ENCODE measurements around the gene CLSTN3. TPM values are rescaled to one million over a fixed set of nuclear protein-coding genes. Genes with fewer than 3 reads are reported as not detected.

CLSTN3 gene
- total RNA-seq, 1 experiment from 2014 or later: 111 TPM

GRCh38 chr12:7160183-7160582 is 30.0 kb downstream of the CLSTN3 start:
- no peak for TF ChIP-seq EZH2 (IDR thresholded peaks at IDR 0.05; ENCODE audit: low read depth)
- TF ChIP-seq, protein P1, sequence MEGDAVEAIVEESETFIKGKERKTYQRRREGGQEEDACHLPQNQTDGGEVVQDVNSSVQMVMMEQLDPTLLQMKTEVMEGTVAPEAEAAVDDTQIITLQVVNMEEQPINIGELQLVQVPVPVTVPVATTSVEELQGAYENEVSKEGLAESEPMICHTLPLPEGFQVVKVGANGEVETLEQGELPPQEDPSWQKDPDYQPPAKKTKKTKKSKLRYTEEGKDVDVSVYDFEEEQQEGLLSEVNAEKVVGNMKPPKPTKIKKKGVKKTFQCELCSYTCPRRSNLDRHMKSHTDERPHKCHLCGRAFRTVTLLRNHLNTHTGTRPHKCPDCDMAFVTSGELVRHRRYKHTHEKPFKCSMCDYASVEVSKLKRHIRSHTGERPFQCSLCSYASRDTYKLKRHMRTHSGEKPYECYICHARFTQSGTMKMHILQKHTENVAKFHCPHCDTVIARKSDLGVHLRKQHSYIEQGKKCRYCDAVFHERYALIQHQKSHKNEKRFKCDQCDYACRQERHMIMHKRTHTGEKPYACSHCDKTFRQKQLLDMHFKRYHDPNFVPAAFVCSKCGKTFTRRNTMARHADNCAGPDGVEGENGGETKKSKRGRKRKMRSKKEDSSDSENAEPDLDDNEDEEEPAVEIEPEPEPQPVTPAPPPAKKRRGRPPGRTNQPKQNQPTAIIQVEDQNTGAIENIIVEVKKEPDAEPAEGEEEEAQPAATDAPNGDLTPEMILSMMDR (conservative IDR thresholded peaks at IDR 0.05): no peak
- H3K36me3 ChIP-seq (ENCODE audit: low read depth): peaks cover 3% of the 10 kb centered on the region; the same call in 1 of the 2 replicates
- no peak overlapping the region for H3K4me3 ChIP-seq
- H3F3A ChIP-seq (ENCODE audit: insufficient read depth, low read depth): peaks cover 11% of the 10 kb centered on the region
- ChIA-PET CTCF (no interaction called here), POLR2A (ENCODE audit: unreplicated experiment) (no interaction called here)
- H3K27ac ChIP-seq: no peak overlapping the region
- no peak for DNase-seq
- no peaks in the 10 kb centered on the region for H3K79me2 ChIP-seq (ENCODE audit: low read depth)
- H4K20me1 ChIP-seq (ENCODE audit: insufficient read depth): no peaks in the 10 kb centered on the region
- no peaks in the 10 kb centered on the region for H3K27me3 ChIP-seq (ENCODE audit: insufficient read depth, low read depth)
- no peaks in the 10 kb centered on the region for H3K9me3 ChIP-seq (ENCODE audit: insufficient read depth, low read depth)
- no peak overlapping the region for H3K4me2 ChIP-seq
- no peak overlapping the region for H2AFZ ChIP-seq
- BruUV-seq (replicated peaks): no TSS peak
- H3K4me1 ChIP-seq (replicated peaks; ENCODE audit: insufficient read depth): peaks cover 17% of the 10 kb centered on the region
- H3K9me2 ChIP-seq (ENCODE audit: insufficient read depth): no peaks in the 10 kb centered on the region
- intact Hi-C loops (cut with micrococcal nuclease; ENCODE audit: unreplicated experiment): no loop called here

DNA sequence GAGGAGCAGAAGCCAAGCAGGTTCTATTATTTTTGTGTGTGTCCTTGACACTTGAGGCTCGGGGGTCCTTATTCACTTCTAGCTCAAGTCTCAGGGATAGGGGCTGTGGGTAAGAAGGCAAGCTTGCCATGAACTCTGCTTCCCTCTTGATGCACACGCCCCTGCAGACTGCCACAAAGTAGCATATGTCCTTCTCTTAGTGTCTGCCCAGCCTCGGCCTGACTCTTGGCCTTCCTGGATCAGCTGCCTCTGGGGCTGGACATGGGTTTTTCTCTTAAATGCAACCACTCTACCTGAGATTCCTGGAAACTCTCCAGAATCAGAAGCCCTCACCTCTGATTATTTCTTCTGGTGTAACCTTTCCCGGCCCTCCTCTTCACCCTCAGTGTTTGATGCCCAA is 31.2 kb downstream of the CLSTN3 start:
- no peak for TF ChIP-seq EZH2 (IDR thresholded peaks at IDR 0.05; ENCODE audit: low read depth)
- TF ChIP-seq, protein P1 (conservative IDR thresholded peaks at IDR 0.05): no peak
- POLR2A ChIA-PET (ENCODE audit: unreplicated experiment): no interaction called here
- H3K27me3 ChIP-seq (ENCODE audit: insufficient read depth, low read depth): no peaks in the 10 kb centered on the region

GRCh38 chr12:7161811-7162210 is 31.6 kb downstream of the CLSTN3 start:
- no peaks in the 10 kb centered on the region for H3F3A ChIP-seq (ENCODE audit: insufficient read depth, low read depth)
- H3K4me1 ChIP-seq (replicated peaks; ENCODE audit: insufficient read depth): peaks cover under 1% of the 10 kb centered on the region; the same call in 1 of the 2 replicates
- no peaks in the 10 kb centered on the region for H4K20me1 ChIP-seq (ENCODE audit: insufficient read depth)
- no TSS peak for BruUV-seq (replicated peaks)
- no peak for DNase-seq
- 0 out of 2 replicates have a peak, but pooled peaks cover 3% of the 10 kb centered on the region for H3K9me3 ChIP-seq (ENCODE audit: insufficient read depth, low read depth)
- ChIA-PET POLR2A (ENCODE audit: unreplicated experiment) (no interaction called here), CTCF (interaction anchor here (0.6 to 1.0 kb wide), 3 partner anchors 11 to 406 kb away, joined by 3 read pairs; no protein-coding TSS in a partner anchor)
- no peaks in the 10 kb centered on the region for H3K27me3 ChIP-seq (ENCODE audit: insufficient read depth, low read depth)
- TF ChIP-seq, protein P1 (conservative IDR thresholded peaks at IDR 0.05): no peak
- no peak overlapping the region for H3K4me2 ChIP-seq
- H3K36me3 ChIP-seq (ENCODE audit: low read depth): peaks cover 3% of the 10 kb centered on the region; the same call in 1 of the 2 replicates
- no peak overlapping the region for H2AFZ ChIP-seq
- intact Hi-C loops (cut with micrococcal nuclease; ENCODE audit: unreplicated experiment): no loop called here
- H3K4me3 ChIP-seq: no peak overlapping the region
- H3K27ac ChIP-seq: no peak overlapping the region
- H3K9me2 ChIP-seq (ENCODE audit: insufficient read depth): no peaks in the 10 kb centered on the region
- H3K79me2 ChIP-seq (ENCODE audit: low read depth): no peaks in the 10 kb centered on the region

More for the DNA sequence above, 31.2 kb downstream of the CLSTN3 start:
- H3K36me3 ChIP-seq (ENCODE audit: low read depth): peaks cover 3% of the 10 kb centered on the region; the same call in 1 of the 2 replicates
- intact Hi-C loops (cut with micrococcal nuclease; ENCODE audit: unreplicated experiment): no loop called here
- no peaks in the 10 kb centered on the region for H3K79me2 ChIP-seq (ENCODE audit: low read depth)
- H4K20me1 ChIP-seq (ENCODE audit: insufficient read depth): no peaks in the 10 kb centered on the region
- CTCF ChIA-PET: no interaction called here
- no peaks in the 10 kb centered on the region for H3K9me3 ChIP-seq (ENCODE audit: insufficient read depth, low read depth)
- H3K4me2 ChIP-seq: no peak overlapping the region
- H3K9me2 ChIP-seq (ENCODE audit: insufficient read depth): no peaks in the 10 kb centered on the region
- no peaks in the 10 kb centered on the region for H3F3A ChIP-seq (ENCODE audit: insufficient read depth, low read depth)
- peaks cover 5% of the 10 kb centered on the region for H3K4me1 ChIP-seq (replicated peaks; ENCODE audit: insufficient read depth)
- no TSS peak for BruUV-seq (replicated peaks)
- no peak overlapping the region for H3K27ac ChIP-seq
- DNase-seq: no peak
- no peak overlapping the region for H3K4me3 ChIP-seq
- H2AFZ ChIP-seq: no peak overlapping the region
